Ureter (tissue), 1 donor: ENCODE data around the gene SMC2. TPM values are rescaled to one million over a fixed set of nuclear protein-coding genes. Genes with fewer than 3 reads are reported as not detected.

Source experiments
- DNase-seq: peaks from one replicate; pipeline ENCODE4 v3.0.0-alpha.2; 2020; ENCODE audit warnings: low spot score
- total RNA-seq: library from RNA; stranded (reverse); gene quantifications from one replicate; pipeline ENCODE4 v1.2.4, GENCODE V29; 2023
- donor health status: DM: yes; HTN: yes; CAD: no.

Gene SMC2
- total RNA-seq, 1 donor from 2014 or later, result 7.2 TPM

DNA sequence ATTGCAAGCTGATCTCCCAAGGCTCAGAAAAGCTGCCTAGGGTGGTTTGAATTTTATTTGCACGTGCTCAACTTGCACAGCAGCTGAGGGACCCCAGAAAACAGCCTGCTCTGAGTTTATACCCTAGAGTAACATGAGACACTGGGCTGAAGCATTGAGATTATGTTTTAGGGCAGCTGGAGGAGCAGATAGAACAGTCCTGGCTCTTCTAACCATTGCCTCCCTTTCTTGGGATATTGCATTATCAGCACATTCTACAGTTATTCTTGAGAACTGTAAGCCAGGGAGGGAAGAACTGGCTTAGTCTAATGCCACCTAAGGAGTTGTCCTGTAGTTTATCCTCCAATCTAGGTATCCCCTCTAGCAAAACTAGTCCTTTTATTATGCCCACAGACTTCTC is 10.3 kb downstream of the SMC2 start:
- DNase-seq, result no peak

DNA sequence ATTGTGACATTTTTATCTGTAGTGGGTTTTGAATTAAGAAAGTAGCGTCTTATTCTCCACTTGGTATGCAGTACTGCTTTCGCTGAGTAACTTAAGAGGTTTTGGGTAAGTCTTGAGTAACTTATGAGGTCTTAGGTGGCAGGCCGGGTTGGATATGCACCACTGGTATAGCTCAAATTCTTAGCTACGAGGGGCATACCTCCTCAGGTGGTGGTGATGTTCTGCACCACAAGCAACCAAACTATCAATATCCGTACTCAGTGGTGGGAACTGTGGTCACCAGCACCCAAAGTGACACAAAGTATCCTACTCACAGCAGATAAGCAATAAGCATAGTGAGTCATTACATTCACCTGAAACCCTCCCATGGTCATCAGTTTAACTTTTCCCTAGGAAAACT is 13.7 kb downstream of the SMC2 start:
- no peak for DNase-seq

DNA sequence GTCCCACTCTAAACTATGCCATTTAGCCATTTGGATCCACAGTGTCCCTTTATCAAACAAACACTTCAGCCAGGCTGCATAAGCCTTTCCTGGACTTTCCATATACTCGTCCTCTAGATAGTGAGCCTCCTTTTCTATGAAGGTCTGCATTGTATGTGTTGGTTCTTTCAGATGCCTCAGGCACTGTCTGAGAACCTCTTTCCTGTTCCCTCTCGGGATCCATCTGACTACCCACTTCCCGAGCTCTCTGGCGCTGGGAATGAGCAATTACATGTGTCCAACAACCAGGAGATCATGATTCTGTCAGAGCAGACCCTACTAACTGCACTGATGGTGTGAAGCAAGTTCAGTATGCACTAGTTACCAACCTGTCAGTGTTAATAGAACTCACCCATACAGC is 14.2 kb downstream of the SMC2 start:
- no peak for DNase-seq

DNA sequence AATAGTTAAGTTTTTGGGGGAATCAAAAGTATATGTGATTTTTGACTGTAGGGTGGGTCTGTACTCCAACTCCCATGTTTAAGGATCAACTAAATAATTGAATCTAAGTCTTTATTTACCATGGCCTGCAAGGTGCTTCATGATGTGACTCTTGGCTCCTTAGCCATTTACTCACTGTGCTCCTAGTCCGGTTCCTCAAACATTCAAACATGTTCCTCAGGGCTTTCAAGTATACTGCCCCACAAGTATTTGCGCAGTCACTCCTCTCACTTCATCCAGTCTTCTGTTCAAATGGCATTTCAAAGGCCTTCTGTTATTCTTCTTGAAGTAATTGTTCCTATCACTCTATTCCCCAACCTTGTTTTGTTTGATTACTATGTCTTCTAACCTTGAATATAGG is 16.4 kb downstream of the SMC2 start:
- DNase-seq, result no peak

DNA sequence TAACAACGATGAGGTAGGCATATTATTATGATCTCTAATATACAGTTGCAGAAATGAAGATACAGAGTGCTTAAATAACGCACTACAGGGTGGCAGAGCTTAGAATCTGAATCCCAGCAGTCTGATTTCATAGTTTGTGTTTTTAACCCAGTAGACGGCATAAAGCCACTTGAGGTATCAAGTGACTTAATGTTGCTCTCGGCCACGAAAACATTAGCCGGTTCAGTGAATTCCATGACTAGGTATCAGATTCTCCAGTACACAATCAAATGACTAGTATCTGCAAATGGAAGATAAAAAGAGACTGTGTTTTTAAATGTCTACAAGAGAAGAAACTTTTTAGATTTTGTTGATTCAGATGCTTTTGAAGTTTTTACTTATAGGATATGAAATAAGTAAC is 24.8 kb downstream of the SMC2 start:
- DNase-seq, result no peak

DNA sequence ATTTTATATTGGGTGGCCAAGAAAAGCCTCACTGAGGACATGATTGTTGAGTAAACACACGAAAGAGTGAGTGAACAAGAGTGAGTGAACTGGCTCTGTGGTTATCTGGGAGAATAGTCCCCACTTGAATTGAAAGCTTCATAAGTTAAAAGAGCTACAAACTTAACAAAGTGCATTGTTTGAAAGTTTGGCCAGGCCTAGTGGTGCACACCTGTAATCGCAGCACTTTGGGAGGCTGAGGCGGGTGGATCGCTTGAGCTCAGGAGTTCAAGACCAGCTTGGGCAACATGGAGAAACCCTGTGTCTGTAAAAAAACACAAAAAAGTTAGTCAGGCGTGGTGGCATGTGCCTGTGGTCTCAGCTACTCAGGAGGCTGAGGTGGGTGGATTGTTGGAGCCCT is 26.9 kb downstream of the SMC2 start:
- DNase-seq, result no peak

DNA sequence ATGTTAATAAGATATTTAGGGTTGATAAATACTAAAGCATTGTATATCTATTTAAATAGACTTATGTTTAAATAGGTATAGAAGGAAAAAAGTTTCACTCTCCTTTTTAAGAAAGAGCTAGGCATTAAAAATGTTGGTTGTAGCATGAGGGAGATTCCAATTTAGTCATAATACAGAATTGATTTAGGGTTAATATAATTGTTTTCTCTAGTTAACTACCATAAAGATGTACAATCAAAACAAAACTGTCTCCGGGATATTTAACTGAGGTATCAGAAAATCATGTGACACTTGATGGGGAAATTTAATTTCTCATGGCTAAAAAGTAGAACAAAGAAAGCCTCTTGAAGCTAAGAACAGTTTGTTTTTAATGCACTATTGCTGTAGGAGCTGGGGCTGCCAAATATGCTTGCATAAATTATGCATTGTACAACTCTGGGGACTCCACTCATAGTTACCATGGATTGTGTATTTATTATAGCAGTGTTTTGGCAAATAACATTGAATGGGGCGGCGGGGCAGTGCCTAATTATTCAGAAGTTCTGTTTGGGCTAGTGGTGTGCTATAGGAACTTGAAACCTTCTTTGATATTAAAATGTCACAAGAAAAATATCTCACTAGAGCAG is 44.2 kb downstream of the SMC2 start:
- DNase-seq, result no peak

DNA sequence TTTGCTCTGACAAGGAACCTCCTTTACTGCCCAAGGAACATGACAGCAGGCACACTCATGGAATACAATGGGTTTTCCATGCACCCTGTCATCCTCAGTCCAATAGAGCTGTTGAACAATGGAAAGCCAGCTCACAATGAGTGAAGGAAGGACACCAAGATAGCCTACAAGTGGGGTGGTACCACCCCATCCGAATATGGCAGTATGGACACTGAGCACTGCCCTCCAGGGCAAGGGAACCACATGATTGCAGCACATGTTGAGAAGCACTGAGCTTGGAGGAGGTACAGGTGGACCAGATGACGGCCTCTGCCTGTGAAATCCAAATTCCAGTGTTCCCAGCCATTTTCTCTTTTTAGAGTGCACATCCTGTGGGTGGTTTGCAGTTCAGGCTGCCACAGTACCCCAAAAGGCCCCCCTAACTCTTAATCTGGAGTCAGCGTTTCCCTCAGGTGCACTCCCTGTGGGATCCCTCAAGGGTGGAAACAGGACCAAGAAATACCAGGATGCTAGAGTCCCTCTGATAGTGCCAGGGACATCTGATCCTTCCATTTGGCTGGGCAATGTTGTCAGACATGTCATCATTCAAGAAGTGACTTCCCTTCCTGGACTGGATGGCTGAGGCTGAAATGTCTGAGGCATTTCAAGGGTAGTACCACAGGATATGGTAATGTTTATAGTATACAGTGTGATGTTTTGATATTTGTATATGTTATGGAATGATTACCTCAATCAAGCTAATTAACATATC is 48.9 kb downstream of the SMC2 start:
- no peak for DNase-seq

DNA sequence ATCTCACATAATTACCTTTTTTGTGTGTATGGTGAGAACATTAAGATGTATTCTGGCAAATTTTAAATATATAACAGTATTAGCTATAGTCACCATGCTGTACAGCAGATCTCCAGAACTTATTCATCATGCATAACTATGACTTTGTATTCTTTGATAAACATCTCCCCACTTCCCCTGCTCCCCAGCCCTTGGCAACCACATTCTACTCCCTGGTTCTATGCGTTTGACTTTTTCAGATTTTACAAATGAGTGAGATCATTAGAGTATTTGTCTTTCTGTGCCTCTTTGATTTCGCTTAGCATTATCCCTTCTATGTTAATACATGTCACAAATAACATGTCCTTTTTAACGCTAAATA is 49.4 kb downstream of the SMC2 start:
- DNase-seq, result no peak

DNA sequence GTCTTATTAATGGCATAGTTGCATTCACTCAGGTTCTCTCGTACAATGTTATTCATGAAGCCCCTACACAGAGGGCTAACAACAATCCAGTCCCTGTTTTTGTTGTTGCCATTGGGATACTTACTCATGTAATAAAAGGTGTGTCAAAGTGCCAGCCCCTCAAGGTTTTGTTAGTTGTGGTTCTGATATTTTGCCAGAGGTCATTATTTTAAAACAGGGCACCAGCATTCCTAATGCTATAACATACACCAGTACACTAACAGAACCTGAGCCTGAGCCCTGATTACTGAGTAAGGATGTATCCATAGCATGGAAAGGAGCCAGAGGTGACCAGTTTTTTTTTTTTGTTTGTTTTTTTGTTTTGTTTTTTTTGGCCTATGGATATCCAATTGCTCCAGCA is 50.2 kb downstream of the SMC2 start:
- DNase-seq, result no peak

DNA sequence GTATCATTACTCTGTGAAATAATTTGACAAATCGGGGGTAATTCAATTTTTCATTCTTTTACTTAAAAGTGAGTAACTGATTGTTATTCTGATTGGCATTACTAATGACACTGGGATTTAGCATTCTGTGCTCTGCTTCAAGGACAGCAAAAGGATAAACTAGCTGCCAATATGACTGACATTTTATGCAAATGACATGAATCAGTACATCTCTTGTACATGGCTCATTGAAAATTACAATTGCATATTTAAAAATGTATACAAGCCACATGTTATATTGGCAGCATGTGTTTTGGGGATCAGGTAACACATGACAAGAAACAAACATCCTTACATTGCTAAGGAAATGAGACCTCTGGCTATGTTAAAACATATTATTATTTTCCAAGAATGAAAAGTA is 79.0 kb downstream of the SMC2 start:
- no peak for DNase-seq

DNA sequence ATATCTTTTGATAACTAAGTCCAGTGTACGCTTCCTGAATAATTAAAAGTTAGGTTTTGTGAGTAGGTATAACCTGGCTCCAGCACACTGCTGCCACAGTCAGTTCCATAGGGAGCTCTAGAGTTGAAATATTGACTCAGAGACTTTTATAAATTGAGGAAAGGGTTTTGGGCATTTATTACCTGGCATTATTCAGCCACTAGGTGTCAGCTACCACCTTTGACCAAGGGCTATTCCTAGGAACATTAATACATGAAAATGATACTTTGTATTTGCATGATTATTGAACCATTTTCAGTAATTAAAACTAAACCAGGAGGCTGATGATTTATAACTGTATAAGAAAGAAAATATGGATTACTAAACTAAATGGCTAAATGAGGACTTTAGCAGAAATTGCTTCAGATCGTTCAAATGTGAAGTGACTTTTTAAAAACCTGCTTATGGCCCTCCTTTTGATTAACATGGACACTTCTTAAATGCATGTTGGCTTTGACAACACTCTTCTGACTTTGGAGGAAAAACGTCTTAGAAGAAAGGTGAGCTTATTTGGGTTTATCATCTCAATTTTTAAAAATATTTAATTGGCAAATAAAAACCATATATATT is 83.0 kb downstream of the SMC2 start:
- no peak for DNase-seq

DNA sequence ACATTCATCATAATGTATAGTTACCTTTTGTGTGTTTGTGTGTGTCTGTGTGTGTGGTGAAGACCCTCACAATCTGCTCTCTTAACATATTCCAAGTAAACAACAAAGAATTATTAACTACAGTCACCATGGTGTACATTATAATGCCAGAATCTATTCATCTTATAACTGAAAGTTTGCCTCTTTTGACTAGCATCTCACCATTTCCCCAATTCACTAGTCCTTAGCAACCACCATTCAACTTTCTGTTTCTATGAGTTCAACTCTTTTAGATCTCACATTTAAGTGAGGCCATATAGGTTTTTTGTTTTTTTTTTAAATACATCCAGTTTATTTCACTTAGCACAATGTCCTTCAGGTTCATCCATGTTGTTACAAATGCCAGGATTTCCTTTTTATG is 83.6 kb downstream of the SMC2 start:
- no peak for DNase-seq
